Testis (tissue), 2 donors: ENCODE data around the gene AQP2.

Experiments used
- CTCF ChIP-seq, 3 experiments: fragments of 450-650 bp in 2 of 3; fragments of 200-600 bp in 1 of 3; sonication (generic) in 1 of 3; IDR thresholded peaks; one replicate each; pipeline ENCODE4 v1.5.1; 2016 to 2019; ENCODE audit warnings: antibody characterized with exemption in 3 of 3, mild to moderate bottlenecking in 2 of 3, moderate library complexity in 1 of 3
- POLR2A ChIP-seq: fragments of 450-650 bp; IDR thresholded peaks from one replicate; pipeline ENCODE4 v1.6.1; 2017; ENCODE audit warnings: antibody characterized with exemption, mild to moderate bottlenecking, moderate library complexity

- TF ChIP-seq CTCF (IDR thresholded peaks at IDR 0.05) (no peak), POLR2A (no peak)
Observed at GRCh38 chr12:49907352-49907751, 43.2 kb upstream of the AQP2 start.
